GM10266 (cell line): Measurements from ENCODE around the gene MALSU1.
"Not testable (repeated sequence)": the region's sequence is repeated elsewhere in the genome, so short reads cannot be mapped to it uniquely, and the experiment has no call there.

ENCODE experiments used
- DNase-seq: peaks from one replicate; pipeline ENCODE4 v3.0.0; 2012; ENCODE audit errors: extremely low spot score
- TF ChIP-seq, protein P1 (sequence below): IDR thresholded peaks from 2 replicates; pipeline ENCODE4 v1.5.1; 2012; ENCODE audit warnings: mild to moderate bottlenecking, low read depth; ENCODE audit not compliant: control insufficient read depth, insufficient read depth; ENCODE audit errors: missing control alignments

MALSU1 gene

DNA sequence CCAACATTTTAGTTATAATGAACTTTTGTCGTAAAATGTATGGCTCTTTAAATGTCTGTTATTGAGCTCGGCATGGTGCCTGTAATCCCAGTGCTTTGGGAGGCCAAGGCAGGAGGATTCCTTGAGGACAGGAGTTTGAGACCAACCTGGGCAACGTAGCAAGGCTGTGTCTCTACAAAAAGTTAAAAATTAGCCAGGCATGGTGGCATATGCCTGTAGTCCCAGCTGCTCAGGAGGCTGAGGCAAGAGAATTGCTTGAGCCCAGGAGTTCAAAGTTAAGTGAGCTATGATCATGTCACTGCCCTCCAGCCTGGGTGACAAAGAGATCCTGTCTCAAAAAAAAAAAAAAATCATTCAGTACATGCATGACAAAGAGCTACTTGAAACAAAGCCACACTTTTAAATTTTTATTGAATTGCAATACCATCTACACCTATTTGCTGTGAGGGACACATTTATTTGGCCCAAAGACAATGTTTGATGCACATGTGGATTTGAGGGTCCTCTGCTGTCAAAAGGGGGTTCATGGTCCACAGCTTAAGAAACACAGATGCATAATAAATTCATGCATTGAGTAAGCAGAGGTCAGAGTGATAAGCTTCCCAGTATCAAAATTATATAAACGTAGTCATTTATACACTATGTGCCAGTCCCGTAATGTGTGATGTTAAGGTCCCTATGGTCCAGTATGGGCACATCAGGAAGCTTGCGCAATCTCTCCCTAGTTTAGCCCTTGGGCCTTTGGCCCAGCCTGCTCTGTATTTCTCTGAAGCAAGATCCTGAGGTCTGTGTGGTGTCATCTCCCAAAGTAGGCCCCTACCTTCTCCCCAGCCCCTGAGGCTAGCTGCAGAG is 4.4 kb upstream of the MALSU1 start:
- DNase-seq, result no peak
- TF ChIP-seq, protein P1, sequence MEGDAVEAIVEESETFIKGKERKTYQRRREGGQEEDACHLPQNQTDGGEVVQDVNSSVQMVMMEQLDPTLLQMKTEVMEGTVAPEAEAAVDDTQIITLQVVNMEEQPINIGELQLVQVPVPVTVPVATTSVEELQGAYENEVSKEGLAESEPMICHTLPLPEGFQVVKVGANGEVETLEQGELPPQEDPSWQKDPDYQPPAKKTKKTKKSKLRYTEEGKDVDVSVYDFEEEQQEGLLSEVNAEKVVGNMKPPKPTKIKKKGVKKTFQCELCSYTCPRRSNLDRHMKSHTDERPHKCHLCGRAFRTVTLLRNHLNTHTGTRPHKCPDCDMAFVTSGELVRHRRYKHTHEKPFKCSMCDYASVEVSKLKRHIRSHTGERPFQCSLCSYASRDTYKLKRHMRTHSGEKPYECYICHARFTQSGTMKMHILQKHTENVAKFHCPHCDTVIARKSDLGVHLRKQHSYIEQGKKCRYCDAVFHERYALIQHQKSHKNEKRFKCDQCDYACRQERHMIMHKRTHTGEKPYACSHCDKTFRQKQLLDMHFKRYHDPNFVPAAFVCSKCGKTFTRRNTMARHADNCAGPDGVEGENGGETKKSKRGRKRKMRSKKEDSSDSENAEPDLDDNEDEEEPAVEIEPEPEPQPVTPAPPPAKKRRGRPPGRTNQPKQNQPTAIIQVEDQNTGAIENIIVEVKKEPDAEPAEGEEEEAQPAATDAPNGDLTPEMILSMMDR, result no peak

DNA sequence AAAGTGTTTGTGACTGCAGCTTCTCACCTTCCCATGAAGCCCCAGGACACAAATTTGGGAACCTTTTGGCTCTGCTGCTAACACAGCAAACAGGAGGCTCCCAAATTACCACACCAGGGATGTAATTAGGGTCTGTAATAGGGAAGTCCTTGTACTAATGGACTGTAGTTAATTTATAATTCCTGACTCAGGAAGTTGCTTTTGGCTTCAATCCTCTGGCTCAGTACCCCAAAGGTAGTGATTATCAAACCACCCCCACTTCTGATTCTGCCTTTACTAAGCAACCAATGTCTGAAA is 3.8 kb upstream of the MALSU1 start:
- TF ChIP-seq, protein P1, result no peak
- no peak for DNase-seq

DNA sequence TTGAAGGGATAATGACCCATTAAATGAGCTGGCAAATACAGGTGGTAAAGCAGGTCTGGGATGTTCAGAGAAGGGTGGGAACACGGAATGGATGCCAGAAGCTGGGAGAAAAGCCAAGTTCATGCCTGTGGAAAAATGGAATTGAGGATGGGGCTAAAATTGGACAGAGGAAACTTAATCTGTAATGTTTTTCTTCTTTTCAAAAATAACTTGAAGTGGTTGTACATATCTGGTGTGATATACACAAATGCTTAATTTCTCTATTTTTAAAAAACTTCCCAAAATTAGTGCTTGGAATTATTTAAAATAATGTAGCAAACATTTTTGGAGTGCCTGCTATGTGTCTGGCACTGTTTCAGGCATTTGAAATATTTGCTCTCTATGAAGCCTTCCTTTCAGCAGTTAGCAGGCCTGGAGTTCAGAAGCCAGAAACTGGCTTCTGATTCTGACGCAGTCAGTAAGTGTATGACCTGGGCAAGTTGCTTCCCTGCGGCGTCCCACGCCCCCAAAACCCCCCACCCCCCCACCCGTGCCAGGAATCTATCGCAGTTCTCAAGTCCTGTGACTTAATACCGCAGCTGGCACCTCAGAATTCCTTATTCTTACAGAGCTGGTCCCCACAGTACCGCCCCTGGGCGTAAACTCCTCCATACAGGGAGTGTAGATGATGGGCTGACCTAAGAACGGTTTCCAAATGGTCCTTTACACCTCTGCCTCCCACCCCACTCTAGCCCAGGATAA is 828 bp upstream of the MALSU1 start:
- TF ChIP-seq, protein P1, result no peak
- DNase-seq, result no peak

DNA sequence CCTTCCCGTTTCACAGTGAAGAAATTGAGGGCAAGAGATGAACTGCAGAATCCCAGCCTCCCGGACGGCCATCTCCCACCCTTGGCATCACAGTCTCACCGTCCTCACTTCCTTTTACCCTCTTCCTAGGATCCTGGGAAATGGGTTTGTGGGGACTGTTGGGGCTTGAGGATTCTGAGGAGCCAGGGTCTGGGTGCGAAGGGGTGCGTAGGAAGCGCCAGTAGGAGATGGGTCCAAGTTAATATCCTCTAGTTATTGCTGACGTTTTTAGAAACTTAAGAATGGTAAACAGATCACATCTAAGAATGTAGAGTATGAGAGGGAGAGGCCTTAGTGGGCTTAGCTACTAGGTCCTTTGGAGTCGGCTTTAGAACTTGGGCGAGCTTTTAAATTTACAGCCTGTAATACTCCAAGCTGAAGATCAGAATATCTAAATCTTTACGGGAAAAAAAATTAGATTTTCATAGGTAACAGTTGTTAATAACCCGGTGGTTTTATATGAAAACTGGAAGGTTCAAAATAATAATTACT is 696 bp downstream of the MALSU1 start:
- DNase-seq, result no peak
- TF ChIP-seq, protein P1, result no peak

DNA sequence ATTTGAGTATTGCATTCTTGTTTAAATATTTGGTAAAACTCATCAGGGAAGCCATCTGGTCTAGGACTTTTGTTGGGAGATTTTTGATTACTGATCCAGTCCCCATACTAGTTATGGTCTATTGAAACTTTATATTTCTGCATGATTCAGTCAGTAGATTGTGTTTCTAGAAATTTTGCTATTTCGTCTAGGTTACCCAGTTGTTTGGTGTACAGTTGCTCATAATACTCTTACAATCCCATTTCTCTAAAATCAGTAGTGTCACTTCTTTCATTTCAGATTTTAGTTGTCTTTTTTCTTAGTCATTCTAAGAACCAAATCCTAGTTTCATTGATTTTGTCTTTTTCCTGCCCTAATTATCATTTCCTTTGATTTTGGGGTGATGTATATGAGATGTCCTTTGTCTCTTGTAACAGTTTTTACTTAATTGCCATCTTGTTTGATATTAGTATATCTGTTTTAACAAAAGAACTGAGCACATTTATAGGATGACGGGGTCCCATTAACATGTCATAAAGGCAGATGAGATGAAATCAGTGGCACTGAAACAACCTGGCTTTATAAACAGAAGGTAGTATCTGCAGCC is 7.9 kb downstream of the MALSU1 start:
- DNase-seq, result no peak
- TF ChIP-seq, protein P1, result no peak

DNA sequence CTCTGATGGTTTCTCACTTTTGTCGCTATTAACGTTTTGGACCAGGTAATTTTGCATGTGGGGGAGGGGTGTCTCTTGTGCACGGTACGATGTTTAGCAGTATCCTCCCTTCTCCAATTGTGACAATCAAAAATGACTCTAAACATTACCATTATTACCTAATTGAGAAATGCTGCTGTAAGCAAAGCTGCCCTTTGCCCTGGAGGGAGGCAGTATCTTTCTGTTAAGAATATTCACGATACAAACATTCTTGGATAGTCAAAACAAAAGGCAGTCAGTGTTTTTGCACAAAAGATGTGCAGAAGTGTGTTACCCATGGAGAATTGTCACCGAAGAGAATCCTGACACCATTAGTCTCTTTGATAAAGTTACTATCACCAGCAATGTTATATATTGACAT is 9.6 kb downstream of the MALSU1 start:
- TF ChIP-seq, protein P1, result no peak
- DNase-seq, result no peak

DNA sequence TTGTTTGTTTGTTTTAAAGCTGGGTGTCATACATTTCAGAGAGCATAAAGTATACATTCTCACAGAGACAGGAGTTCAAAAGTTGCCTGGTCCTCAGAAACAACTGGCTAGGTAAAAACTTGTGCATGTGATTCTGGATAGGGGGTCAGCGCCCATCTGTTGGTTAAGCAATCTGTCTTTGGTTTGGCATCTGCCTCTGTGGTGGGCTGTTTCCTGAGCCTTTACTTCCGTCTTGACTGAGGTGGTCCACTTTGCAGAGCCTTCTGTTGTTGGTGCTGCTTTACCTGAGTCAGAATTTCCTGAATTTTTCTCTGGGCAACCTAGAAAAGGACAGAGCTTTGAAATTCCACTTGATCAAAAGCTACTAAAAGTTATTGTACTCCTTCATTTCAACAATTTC is 13.0 kb downstream of the MALSU1 start:
- not testable (repeated sequence) for DNase-seq
